HG03039 (cell line): ENCODE results near the gene ROR1.

Experiments used
- ATAC-seq: cut with Tn5 transposase; IDR thresholded peaks from one replicate; pipeline ENCODE4 v1.9.1; 2021; ENCODE audit warnings: mild to moderate bottlenecking, moderate library complexity; ENCODE audit not compliant: unreplicated experiment

Gene ROR1

DNA sequence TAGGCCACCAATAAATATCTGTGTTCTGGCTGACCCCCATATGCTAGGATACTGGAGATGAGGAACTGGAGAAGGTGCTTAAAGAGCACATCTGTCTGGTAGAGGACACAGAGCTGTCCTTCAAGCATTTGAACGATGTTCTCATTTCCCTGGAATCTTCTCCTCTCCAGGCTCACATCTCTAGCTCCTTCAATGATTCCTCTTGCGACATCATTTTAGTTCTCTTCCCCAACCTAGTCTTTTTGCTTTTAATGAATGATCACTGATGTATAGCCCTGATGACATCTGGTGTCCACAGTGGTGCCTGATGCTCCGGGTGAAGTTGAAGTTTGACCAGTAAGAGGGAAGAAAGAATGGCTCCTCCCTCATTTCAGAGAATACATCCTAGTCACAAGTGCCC lies 348.8 kb downstream of the ROR1 start:
- no peak for ATAC-seq

DNA sequence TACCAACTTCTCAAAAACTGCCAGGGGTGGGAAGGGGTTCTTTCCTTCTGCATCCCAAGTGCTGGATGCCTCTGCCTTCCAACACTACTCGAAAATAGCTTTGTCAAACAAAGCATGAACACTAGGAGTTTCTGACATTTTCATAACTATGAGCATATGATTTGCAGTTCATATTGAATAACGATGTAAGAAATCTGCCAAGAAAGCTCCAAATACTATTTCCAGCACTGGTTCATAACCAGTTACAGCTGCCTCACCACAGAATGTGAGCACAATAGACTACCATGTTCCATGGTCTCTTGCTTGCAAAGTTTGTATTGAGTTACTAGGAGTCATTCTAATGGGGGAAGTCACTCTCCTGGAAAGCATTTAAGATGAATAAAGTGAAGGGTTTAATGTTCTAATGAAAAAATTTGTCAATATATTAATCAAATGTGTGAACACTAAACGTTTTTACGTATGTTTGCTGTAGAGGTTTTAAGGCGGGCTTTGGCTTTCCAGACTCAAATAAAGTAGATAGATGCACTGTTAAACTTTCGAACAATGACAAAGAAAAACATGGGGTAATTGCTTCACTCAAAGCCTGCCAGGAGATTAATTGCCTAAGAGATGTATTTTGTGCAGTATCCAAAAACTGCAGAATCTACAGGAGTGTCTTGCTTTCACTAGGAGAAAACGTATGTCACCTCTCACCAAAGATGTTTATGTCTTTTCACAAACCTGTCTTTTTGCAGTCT lies 351.1 kb downstream of the ROR1 start:
- ATAC-seq = no peak

DNA sequence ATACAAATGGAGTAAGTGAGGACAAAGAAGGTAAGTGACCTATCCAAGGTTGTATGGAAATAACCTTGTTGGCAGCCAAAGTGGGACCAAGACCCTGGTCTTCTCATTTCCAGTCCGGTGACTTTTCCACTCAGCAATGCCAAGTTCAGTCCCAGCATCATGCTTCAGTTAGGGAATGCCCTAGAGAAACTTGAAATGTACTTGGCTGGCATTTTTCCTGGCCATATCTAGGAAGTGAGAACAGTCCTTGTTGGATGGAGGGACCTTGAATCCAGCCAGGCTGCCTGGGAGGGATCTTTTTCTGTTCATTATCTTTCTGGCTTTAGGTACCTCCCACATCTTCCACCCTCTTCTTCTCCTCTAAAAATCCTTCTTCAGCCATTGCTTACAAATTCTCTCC lies 352.8 kb downstream of the ROR1 start:
- no peak for ATAC-seq

DNA sequence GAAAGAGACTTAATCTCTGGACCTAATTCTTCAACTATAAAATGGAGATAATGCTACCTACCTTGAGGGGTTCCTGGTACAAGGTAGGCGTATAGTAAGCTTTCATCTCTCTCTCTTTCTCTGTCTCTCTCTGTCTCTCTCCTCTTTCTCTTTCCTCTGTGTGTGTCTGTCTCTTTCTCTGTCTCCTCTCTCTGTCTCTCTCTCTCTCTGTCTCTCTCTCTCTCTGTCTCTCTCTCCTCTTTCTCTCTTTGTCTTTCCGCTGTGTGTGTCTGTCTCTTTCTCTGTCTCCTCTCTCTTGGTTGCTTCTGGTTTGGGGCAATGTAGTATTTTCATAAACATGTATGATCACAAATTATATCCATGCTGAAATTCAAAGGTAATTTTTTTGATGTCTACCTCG lies 353.5 kb downstream of the ROR1 start:
- ATAC-seq = no peak

DNA sequence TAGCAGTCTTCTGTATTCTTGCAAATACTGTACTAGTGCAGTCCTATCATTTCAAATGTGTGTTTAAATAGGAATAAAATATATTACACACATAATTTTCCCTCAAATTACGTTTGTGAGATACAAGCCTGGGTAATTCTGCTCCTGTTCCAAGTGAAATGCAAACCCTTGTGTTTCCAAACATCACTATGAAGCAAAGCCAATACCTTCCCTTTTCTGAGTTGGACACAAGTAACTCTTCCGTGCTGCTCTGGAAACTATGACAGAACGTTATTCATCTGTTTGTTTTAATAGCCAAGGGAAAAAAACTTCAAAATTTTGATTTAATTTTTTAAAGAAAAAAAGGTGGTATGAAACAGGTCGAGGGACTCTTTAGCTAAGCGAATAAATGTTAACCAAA lies 355.9 kb downstream of the ROR1 start:
- no peak for ATAC-seq

DNA sequence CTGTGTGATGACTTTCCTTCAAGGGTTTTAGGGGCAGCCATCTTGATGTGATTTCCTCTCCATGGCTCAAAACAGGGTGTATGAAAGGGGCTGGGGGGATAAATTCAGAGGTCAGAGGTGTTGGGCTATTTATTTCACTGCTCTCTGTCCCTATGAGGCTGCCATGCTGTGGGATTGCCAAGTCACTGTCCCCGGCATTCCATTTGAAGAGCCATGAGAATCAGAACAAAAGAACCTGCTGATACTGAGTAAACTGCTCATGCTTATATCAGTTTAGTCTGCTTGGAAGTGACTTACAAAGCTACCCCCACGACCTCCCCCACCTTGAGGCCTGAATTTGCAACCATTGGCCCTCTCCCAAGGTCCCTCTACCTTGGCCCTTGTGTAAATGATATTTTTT lies 357.3 kb downstream of the ROR1 start:
- no peak for ATAC-seq

DNA sequence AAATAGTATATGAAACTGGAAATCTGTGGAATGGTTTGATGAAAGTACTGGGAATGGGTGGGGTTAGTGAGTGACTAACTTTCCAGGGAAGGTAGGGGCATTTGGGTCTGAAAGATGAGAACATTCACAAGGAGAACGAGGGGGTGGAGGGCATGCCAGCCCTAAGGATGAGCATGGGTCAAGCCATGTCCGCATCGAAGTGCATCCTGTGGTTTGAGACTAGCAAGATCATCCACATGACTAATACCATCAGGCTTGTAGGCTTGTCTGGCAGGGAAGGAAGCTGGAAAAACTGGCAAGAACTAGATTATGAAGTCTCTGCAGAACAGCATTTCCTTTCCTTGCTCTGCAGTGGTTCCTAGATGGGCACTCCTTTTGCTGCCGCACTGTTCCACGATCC lies 359.2 kb downstream of the ROR1 start:
- ATAC-seq = no peak

DNA sequence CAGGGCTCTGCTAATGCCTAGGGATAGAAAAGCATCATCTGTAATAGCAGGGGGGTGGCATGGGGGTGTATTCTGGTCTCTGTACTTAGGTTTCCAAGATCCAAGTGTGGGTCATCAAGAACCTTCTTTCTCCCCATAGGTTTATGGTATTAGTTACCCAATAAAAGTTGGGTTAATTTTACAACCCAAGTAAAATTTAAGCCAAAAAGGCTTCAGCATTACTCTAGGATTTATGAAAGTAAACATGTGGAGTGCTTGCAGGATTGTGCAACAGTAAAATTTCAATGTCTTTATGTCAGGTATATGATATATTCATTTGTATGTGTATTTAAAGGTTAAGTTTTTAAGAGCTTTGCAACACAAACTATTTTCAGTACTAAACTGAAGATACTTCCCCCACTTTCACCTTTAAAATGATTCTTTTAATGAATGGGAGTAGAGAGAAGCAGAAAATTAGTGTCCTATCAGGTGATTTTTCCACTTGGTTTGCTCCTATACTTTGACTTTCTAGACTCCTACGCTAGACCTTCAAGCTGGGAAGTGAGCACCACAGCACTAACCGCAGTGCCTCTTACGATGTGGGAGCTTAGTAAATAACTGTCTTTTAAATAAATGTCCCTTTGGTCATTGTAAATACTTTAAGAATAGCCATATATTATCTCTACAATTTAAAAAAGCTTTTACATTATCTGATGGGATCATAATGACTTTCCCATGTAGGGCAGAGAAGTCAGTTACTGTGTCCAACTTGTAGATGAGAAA lies 361.8 kb downstream of the ROR1 start:
- no peak for ATAC-seq

DNA sequence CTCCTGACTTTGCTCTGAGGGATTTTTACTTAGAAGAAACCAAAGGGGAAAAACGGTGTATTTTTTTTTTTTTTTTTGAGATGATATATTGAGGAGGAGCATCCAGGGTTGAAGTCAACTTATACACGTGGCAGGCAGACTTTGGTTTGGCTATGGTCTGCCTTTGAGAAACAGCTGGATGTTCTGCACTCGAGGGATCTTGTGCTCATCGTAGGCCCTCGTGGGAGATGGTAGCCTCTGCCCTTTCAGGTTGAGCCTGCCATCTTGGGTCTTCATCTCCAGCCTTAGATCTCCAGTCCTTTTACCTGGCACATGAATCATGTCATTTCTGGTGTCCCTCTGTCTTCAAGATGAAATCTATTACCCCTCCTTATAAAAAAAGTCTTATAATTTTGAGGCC lies 362.5 kb downstream of the ROR1 start:
- no peak for ATAC-seq

DNA sequence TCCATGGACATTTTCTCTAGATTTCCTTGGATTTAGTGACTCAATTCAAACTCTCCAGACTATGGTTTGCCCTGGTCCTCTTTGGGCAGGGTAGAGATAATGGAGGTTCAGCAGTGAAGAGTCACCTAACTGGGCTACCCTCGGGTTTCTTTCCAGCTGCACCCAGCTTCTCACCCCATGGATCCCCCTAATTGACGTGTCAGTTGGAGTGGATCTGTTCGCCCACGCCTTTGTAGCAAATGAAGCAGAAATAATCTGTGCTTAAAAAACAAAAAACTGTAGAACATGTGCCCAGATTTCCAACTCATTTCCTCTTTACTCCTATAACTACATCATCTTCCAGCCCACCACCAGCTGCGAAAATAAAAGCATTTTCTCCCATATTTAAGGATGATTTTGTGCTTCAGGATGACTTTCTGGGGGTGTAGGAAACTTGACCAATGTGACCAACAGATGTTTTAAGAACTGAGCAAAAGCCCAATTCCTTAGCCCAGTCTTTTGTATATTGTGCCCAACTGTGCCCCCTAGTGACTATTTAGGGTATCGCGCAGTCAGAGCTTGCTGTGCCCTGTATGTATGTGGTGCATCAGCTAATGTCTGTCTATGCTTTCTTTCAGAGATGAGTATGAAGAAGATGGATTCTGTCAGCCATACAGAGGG lies 363.1 kb downstream of the ROR1 start:
- ATAC-seq = peak; percentile 61

DNA sequence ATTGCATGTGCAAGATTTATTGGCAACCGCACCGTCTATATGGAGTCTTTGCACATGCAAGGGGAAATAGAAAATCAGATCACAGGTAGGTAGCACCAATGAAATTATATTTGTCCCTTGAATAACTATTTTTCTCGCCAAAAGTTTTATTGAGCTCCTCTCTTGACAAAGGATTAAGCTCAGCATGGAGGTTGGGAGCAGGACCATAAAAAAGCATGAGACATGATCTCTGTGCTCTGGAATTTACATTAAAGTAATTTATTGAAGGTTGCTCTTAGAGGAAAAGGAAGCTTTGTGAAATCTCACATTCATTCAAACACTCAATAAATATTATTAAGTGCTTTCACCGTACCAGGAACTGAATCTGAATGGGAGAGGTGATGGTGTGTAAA lies 363.6 kb downstream of the ROR1 start:
- ATAC-seq = no peak

DNA sequence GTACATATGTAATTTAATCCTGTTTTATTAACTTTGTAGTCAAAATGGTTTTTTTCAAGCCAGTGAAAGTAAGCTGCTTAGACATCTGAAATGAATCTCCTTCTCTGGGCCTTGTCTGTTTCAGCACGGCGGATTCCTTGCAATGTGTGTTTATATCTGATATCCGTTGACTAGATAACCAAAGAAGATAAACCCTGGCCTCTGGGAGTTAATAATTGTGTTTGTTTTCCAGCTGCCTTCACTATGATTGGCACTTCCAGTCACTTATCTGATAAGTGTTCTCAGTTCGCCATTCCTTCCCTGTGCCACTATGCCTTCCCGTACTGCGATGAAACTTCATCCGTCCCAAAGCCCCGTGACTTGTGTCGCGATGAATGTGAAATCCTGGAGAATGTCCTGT lies 366.1 kb downstream of the ROR1 start:
- ATAC-seq = no peak

DNA sequence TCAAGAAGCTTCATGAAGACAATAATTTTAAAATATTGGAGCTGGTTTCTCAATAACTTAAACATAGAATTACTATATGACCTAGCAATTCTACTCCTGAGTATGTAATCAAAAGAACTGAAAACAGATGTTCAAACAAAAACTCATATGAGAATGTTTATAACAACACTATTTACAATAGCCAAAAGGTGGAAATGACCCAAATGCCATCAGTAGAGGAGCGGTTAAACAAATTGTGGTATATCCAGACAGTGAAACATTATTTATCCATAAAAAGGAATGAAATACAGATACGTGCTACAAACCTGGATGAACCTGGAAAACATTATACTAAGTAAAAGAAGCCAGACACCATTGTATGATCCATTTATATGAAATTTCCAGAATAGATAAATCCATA lies 366.8 kb downstream of the ROR1 start:
- ATAC-seq = no peak

DNA sequence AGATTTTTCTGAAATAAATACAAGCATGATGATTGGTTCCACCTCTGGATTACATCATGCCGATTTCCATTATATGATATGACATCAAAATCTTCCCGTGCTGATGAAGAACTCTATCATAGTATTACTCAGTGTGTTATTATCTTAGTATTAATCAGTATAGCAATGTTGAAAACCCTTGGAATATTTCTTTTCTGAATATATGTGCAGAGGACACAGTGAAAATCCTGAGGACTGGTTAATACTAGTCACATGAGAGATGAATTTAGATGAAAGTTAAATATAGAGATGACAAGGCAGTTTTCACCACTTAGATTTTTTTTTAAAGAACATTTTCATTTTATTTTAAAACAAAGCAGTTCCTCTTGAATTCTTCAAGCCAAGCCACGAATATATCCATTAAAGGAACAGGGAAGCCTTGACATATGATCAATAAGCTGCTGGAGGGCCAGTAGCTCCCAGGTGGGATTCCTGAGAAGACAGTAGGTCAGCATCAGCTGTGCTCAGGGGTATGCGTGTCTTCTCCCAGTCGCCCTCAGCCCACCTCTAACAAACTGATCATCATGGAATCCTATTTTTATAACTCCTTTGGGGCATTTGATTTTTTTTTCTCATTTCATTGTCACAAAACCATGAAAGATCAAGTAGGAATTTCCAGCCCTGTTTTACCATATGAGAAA lies 373.4 kb downstream of the ROR1 start:
- ATAC-seq = no peak

DNA sequence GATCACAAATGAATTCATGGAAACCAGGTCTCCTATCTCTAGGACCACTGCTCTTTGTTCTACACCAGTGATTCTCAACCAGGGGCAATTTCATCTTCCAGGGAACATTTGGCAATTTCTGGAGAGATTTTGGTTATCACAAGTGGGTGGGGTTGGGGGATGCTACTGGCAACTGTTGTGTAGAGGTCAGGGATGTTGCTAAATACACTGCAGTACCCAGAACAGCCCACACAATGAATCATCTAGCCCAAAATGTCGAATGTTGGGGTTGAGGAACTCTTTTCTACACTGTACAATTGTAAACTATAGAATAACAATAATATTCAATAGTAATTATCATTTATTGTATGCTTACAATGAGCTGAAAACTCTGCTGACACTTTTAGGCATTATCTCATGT lies 373.9 kb downstream of the ROR1 start:
- no peak for ATAC-seq

DNA sequence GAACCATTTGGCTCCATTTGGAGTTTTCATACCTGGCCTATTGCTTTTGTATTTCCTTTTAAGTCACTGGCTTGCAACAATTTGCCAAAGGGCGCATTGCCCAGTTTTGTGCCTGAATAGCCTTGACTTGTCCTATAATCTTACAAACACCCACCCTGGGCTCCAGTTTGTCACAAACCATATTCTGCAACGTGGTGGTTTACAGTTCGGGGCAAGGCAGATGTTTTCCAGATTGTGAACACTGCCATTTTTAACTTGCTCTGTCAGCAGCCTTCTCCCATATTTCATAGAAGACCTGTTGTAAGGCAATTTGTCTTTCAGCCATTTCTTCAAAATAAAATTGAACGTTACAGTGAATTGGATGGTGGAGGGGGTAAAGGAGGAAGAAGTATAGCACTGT lies 376.4 kb downstream of the ROR1 start:
- ATAC-seq = no peak

DNA sequence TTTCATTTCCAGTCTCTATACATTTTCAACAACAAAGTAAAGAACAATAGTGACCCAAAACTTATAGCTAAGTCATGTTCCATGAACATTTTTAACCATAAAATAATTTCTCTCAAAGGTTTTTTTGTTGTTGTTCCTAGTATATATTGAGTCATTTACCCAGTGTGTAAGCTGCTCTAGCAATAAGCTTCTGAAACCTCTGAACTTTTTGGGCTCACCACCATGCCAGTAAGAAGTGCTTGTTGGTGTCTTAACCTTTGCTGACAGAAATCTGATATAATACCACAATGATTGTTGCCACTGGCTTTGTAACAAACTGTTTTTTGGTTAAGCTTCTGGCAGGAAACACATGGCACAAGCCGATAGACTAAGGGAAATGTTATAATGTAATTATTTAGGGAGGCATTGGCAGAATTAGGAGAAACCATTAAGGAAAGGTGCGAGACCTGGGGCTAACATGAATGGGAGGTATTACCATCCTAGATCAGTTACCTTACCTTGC lies 377.0 kb downstream of the ROR1 start:
- no peak for ATAC-seq

DNA sequence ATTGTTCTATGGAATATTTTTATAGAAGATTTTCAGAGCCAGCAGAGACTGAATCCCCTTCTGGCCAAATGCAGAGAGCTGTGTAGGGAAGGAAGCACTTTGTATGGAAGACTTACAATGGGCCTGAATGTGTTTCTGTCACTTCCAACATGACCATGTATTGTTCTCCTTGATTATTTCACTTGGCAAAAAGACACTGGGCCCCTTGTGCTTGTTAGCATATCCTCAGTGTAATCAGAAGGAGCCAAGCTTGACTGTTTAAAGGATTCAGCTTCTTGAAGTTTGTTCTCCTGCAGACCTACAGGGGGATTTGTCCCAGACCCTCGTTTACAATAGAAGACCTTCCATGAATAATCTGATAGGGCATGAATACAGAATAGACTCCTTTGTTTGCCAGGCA lies 381.5 kb downstream of the ROR1 start:
- ATAC-seq = no peak

DNA sequence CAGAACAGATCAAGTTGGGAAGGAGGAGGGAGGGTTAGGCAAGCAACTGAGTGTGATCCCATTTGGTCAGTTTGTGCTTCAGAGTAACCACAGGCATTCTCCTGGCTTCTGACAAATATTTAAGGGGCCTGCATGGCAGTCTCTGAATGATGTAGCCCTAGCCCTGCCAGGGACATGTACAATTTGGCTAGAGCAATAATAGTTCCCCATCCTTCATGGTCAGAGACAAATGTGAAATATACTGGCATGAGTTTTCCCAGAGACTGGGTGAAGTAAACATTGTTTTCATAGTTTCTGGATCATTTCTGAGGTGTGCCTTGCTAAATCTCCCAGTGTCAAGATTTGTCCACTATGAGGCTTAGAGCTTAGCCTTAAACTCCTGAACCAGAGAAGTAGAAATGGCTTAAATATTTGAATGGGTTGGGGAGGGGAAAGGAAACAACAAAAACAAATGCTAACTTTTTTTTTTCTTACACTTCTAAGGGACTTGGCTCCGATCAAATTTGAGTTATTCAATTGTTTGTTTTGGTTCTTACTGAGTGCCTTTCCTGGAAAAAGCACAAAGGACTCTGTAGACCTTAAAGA lies 387.6 kb downstream of the ROR1 start:
- ATAC-seq = no peak

DNA sequence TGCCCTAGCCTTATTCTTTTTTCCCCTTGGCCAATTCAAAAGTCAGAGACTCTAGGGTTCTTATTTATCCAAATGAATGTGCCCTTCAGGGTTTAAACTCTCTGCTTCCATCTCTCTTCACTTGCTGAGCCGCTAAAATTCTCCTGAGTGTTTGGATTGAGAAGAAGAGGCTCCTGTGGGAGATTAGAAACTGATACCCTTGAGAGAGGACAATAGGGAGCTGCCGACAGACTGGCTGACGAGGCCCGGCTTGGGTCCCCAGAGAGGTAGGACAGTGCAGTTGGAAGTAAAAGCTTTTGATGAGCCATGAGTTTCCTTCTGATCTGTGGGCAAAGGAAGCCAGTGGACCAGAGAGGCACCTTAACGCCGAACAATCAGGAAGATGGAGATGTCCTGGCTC lies 388.3 kb downstream of the ROR1 start:
- ATAC-seq = no peak

DNA sequence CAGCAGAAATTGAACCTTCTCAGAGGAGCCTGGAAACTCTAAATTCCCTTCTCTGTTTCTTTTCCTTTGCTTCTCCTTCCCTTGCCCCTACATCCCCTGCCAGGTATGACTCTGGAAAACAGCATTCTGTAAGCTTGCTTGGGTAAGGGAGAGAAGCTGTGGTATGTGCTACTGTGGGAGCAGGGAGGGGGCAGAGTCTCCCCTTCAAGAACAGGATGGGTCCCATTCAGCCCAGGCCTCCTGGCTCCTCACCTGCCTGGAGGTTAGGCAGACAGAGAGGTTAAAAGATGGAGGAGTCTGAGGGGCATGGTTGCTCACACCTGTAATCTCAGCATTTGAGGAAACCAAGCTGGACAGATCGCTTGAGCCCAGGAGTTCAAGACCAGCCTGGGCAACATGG lies 389.0 kb downstream of the ROR1 start:
- no peak for ATAC-seq
